T-helper 22 cell (primary cell): Measurements from ENCODE around the gene NPDC1.

Experiments used
- DNase-seq: peaks from one replicate; pipeline ENCODE4 v3.0.0-alpha.2; 2020; ENCODE audit warnings: low read depth

Gene NPDC1, protein sequence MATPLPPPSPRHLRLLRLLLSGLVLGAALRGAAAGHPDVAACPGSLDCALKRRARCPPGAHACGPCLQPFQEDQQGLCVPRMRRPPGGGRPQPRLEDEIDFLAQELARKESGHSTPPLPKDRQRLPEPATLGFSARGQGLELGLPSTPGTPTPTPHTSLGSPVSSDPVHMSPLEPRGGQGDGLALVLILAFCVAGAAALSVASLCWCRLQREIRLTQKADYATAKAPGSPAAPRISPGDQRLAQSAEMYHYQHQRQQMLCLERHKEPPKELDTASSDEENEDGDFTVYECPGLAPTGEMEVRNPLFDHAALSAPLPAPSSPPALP

GRCh38 chr9:137046088-137046787 lies at the start of gene NPDC1:
TSS of gene NPDC1 (minus strand) at chr9:137046177. CDS start at chr9:137045989, 188 bp downstream.
- peak; percentile 56 for DNase-seq

DNA sequence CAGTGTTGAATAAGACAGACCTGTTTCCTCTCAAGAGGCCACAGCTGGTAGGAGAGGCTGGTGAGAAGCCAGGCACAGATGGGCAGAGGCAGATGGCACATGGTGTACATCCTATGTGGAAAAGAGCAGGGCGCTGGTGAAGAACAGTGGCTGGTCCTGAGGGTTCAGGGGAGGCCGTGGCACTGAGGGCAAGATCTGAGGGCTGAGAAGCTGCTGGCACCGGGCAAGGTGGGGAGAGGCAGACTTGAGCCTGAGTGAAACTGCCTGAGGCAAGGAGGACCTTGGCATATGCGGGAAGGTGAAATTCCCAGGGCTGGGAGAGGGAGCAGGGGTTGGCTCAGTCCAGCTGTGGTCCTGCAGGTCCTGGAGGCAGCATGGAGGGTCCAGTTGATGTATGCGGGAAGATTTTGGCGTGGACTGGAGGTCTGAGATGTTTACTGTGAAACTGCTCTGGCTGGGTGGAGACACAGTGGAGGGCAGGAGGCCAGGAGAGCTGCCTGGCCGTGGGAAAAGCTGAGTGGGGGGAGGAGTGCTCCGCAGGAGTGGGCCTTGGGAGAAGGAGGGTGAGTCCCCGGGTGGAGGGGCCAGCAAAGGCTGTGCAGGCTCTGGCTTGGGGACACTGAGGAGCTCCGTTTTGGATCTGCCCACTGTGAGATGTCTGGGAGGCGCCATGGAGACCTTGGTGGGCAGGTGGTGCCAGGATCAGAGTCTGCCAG lies 43.4 kb upstream of the NPDC1 start:
- no peak for DNase-seq

DNA sequence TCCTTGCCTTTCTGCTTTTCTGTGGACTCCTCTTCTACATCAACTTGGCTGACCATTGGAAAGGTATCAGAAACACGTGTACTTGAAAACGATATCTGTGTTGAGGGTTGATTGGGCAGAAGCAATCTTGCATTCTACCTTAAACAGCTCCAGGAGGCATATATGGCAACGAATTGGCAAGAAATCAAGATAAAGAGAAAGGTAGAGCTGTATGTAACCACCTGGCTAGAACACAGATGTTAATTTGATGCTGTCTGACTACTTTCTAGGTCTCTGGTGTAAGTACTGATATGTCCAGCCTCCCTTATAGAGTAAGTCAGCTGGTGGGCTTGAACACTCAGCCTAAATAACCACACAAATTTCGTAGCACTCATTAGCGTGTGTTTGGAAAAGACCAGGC lies 42.1 kb upstream of the NPDC1 start:
- no peak for DNase-seq

GRCh38 chr9:137087409-137087925 lies 41.5 kb upstream of the NPDC1 start:
- DNase-seq = no peak

- DNase-seq = peak; percentile 100
Measured at GRCh38 chr9:137086531-137087408, 40.8 kb upstream of the NPDC1 start, which contains the start of gene MAN1B1. TSS of gene MAN1B1 (plus strand) at chr9:137086985. CDS start at chr9:137087000, 15 bp downstream.

- DNase-seq = no peak
Measured at GRCh38 chr9:137085920-137086530, 40.0 kb upstream of the NPDC1 start.

- DNase-seq = no peak
Measured at GRCh38 chr9:137084526-137084925, 38.5 kb upstream of the NPDC1 start.

DNA sequence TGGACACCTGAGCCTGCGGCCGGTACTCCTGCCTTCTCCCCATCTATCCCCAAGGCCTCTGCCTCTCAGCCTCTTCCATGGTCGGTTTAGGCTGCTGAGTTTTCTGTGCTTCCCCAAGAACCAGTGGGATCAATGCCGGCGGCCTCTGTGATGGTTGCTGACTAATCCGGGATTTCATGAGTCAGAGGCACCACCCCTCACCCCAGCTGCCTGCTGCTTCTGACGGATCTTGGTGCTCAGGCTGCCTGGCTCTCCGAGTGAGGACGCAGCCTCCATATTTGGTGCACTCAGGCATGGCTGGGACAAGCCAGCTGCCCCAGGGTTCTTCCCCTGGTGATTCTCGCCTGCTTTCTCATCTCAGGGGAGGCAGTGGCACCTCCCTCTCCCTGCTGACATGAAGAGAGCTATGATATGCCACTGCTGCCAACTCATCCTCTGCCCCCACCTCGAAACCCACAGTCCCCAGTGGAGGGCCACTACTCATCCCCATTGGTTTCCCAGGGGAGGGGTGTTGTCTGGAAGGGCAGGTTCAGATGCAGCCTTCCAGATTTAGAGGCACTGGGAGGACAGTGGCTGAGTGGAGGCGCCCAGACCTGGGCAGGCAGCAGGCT lies 37.5 kb upstream of the NPDC1 start:
- no peak for DNase-seq

- no peak for DNase-seq
Measured at GRCh38 chr9:137082925-137083290, 36.9 kb upstream of the NPDC1 start.

DNA sequence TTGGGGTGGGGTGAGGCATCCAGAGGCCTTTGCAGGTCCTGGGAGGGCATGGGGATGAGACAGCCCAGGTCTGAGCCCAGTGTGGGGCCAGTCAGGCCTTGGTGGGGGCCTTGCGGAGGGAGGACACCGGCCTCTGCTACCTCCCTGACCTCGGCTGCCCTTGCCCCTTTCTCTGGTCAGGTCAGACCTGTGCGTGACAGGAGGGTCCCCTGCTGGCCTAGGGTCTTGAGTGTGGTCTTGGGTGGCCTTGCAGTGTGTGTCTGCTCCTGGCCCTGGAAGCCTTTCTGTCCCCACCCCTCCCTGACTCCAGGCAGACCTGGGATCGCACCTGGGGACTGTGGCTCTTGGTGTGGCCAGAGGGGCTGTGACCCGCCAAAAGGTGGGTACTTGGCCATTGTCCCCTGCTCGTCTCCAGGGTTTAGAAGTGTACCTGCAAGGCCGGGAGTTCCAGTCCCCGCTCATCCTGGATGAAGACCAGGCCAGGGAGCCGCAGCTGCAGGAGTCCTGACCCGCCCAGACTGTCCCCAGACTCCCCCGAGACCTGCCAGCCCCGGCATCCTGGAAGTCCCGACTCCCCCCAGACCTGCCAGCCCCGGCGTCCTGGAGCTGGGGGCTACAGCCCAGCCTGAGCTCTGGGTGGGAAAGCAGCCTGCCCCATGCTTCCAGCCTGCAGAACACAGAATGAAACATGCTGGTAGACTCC lies 36.4 kb upstream of the NPDC1 start:
- DNase-seq = no peak

DNA sequence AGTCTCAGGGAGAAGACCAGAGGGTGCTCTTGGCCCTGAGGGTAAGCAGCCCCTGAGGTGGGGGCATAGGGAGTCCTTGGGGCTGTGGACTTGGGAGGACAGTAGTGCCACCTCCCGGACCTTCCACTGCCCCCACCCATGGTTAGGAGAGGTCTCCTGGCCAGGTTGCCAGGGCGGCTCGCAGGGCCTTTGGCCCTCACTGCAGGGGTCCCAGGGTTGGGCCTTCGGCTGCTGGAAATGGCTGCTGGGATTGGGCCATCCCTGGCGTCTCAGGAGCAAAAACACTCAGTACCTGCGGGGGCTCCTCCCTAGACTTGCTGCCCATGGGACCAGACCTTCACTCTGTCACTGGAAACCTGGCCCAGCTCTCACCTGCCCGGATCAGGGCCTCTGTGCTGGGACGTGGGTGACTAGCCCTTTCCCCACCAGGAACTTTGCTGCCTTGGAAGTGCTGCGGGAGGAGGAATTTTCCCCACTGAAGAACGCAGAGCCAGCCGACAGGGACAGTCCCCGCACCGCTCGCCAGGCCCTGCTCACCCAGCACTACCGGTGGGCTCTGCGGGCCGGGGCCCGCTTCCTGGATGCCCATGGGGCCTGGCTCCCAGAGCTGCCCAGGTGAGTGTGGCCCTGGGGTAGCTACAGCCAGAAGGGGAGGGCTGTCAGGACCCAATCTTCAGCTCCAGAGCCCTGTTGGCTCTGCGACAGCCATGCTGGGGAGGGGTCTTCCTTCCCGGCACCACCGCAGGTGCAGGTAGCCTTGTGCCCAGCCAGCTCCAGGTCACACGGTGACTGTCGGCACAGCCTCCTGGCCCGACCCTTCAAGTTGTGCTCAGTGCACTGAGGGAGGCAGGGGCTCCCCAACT lies 34.5 kb upstream of the NPDC1 start:
- no peak for DNase-seq

- no peak for DNase-seq
Measured at GRCh38 chr9:137079401-137079787, 33.4 kb upstream of the NPDC1 start.

- DNase-seq = no peak
Measured at GRCh38 chr9:137078701-137079400, 32.9 kb upstream of the NPDC1 start.

DNA sequence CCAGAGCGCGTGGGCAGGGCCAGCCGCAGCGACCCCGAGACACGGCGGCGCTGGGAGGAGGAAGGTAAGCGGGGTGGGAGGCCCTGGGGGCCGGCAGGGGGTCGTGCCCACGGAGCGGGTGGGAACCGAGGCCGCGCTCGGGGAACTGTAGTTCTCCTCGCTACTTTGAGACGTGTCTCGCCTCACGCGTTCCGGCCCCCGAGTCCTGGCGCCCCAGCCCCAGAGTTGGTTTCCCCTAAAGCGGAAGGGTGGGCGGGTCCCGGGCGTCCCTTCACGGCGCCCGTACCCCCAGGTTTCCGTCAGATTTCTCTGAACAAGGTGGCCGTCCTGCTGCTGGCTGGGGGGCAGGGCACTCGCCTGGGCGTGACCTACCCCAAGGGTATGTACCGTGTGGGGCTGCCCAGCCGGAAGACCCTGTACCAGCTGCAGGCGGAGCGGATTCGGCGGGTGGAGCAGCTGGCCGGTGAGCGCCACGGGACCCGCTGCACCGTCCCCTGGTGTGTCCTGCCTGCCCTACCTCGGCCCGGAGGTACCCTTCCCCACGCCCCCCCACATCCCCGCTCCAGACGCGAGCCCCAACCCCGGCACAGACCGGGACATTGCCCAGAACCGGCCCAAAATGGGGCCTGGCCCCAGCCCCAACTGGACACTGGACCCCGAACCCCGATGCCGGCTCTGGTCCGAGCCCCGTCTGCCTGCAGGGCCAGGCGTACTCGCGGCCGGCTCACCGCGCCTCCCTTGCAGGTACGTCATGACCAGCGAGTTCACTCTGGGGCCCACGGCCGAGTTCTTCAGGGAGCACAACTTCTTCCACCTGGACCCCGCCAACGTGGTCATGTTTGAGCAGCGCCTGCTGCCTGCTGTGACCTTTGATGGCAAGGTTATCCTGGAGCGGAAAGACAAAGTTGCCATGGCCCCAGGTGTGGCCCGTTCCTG lies 32.0 kb upstream of the NPDC1 start:
- no peak for DNase-seq

- peak; percentile 49 for DNase-seq
Measured at GRCh38 chr9:137077010-137077747, 31.2 kb upstream of the NPDC1 start, which contains the start of gene UAP1L1. TSS of gene UAP1L1 (plus strand) at chr9:137077517. CDS start at chr9:137077533, 16 bp downstream.

- DNase-seq = no peak
Measured at GRCh38 chr9:137076636-137077009, 30.6 kb upstream of the NPDC1 start.
